Neural cell (in vitro differentiated cells): ENCODE measurements around the gene PMAIP1. TPM values are rescaled to one million over a fixed set of nuclear protein-coding genes. Genes with fewer than 3 reads are reported as not detected.

Source experiments
- H2AFZ ChIP-seq: fragments of 200-600, 300-800 bp; sonication (generic), shearing (Covaris generic); 2 replicates; pipeline ENCODE4 v1.6.0; 2014; ENCODE audit warnings: low read depth, mild to moderate bottlenecking, antibody characterized with exemption, low read length, moderate library complexity
- H3F3A ChIP-seq: fragments of 200-600 bp; shearing (Covaris generic); 2 replicates; pipeline ENCODE4 v1.6.1; 2016; ENCODE audit warnings: mild to moderate bottlenecking, moderate library complexity, mixed read lengths, antibody characterized with exemption, low read length; ENCODE audit not compliant: insufficient read depth, poor library complexity, severe bottlenecking
- H3K27ac ChIP-seq: fragments of 200-600, 300-800 bp; sonication (generic), shearing (Covaris generic); 2 replicates; pipeline ENCODE4 v1.5.1; 2014; ENCODE audit warnings: mild to moderate bottlenecking, low read length, moderate library complexity
- H3K27me3 ChIP-seq: fragments of 300-800, 200-600 bp; sonication (generic), shearing (Covaris generic); 2 replicates; pipeline ENCODE4 v1.6.0; 2014; ENCODE audit warnings: mild to moderate bottlenecking, low read depth, low read length, moderate library complexity; ENCODE audit not compliant: insufficient read depth
- H3K36me3 ChIP-seq: fragments of 300-800, 200-600 bp; sonication (generic), shearing (Covaris generic); 2 replicates; pipeline ENCODE4 v1.5.1; 2014; ENCODE audit warnings: mild to moderate bottlenecking, antibody characterized with exemption, low read length, moderate library complexity; ENCODE audit not compliant: insufficient read depth
- H3K4me2 ChIP-seq: fragments of 300-800, 200-600 bp; sonication (generic), shearing (Covaris generic); 2 replicates; pipeline ENCODE4 v1.6.0; 2014; ENCODE audit warnings: mild to moderate bottlenecking, low read length
- H3K4me3 ChIP-seq: fragments of 300-800, 200-600 bp; sonication (generic), shearing (Covaris generic); 2 replicates; pipeline ENCODE4 v1.5.1; 2014; ENCODE audit warnings: mild to moderate bottlenecking, low read length, moderate library complexity
- H3K79me2 ChIP-seq: fragments of 200-600 bp; shearing (Covaris generic); replicated peaks from 2 replicates; pipeline ENCODE4 v1.6.0; 2014; ENCODE audit warnings: mild to moderate bottlenecking, low read length, moderate library complexity; ENCODE audit not compliant: insufficient read depth
- H3K9ac ChIP-seq: fragments of 300-800, 200-600 bp; sonication (generic), shearing (Covaris generic); 2 replicates; pipeline ENCODE4 v1.6.1; 2016; ENCODE audit warnings: mild to moderate bottlenecking, low read length, mixed read lengths
- H3K9me2 ChIP-seq: fragments of 200-600 bp; shearing (Covaris generic); 2 replicates; pipeline ENCODE4 v1.6.1; 2016; ENCODE audit warnings: mild to moderate bottlenecking, low read length, mixed read lengths; ENCODE audit not compliant: insufficient read depth
- H3K9me3 ChIP-seq: fragments of 200-600, 300-800 bp; sonication (generic), shearing (Covaris generic); 2 replicates; pipeline ENCODE4 v1.6.1; 2016; ENCODE audit warnings: mild to moderate bottlenecking, mixed run types, low read length, moderate library complexity, mixed read lengths
- H4K20me1 ChIP-seq: fragments of 200-600 bp; shearing (Covaris generic); 2 replicates; pipeline ENCODE4 v1.6.1; 2016; ENCODE audit warnings: mild to moderate bottlenecking, mixed run types; ENCODE audit not compliant: insufficient read depth
- EP300 ChIP-seq: fragments of 450-650 bp; conservative IDR thresholded peaks from 2 replicates; pipeline ENCODE4 v1.6.1; 2014; ENCODE audit warnings: antibody characterized with exemption, mild to moderate bottlenecking, moderate library complexity; ENCODE audit not compliant: poor library complexity, severe bottlenecking
- EZH2 ChIP-seq: fragments of 200-600, 300-800 bp; shearing (Covaris generic), sonication (generic); IDR thresholded peaks from 2 replicates; pipeline ENCODE4 v1.6.1; 2014; ENCODE audit warnings: antibody characterized with exemption, low read length, borderline replicate concordance, mild to moderate bottlenecking; ENCODE audit not compliant: insufficient read depth, poor library complexity, severe bottlenecking
- MXI1 ChIP-seq: fragments of 450-650 bp; conservative IDR thresholded peaks from 2 replicates; pipeline ENCODE4 v1.6.1; 2014; ENCODE audit warnings: antibody characterized with exemption, mild to moderate bottlenecking; ENCODE audit not compliant: poor library complexity, severe bottlenecking
- POLR2AphosphoS5 ChIP-seq: IDR thresholded peaks from 2 replicates; pipeline ENCODE4 v1.6.1; 2012
- RAD21 ChIP-seq: fragments of 450-650 bp; conservative IDR thresholded peaks from 2 replicates; pipeline ENCODE4 v1.6.1; 2014; ENCODE audit warnings: antibody characterized with exemption, mild to moderate bottlenecking, moderate library complexity
- SMC3 ChIP-seq: fragments of 450-650 bp; conservative IDR thresholded peaks from 2 replicates; pipeline ENCODE4 v1.6.1; 2014; ENCODE audit warnings: antibody characterized with exemption, mild to moderate bottlenecking, moderate library complexity; ENCODE audit not compliant: poor library complexity
- TAF1 ChIP-seq: IDR thresholded peaks from 2 replicates; pipeline ENCODE4 v1.6.1; 2012; ENCODE audit warnings: low read depth
- polyA plus RNA-seq: library from polyadenylated mRNA; depleted of rRNA; stranded (reverse); fragments of >200 nt; gene quantifications from 2 replicates; pipeline ENCODE4 v1.2.3, GENCODE V29; 2014
- TF ChIP-seq, protein P1 (sequence below): fragments of 450-650 bp; IDR thresholded peaks from 2 replicates; pipeline ENCODE4 v1.5.1; 2014; ENCODE audit warnings: antibody characterized with exemption, mild to moderate bottlenecking, moderate library complexity; ENCODE audit not compliant: poor library complexity, severe bottlenecking
- TF ChIP-seq, protein P2 (sequence below): IDR thresholded peaks from 2 replicates; pipeline ENCODE4 v1.6.1; 2012; ENCODE audit warnings: borderline replicate concordance

The PMAIP1 gene
- polyA plus RNA-seq, 1 donor from 2014 or later, result 2.4 TPM

DNA sequence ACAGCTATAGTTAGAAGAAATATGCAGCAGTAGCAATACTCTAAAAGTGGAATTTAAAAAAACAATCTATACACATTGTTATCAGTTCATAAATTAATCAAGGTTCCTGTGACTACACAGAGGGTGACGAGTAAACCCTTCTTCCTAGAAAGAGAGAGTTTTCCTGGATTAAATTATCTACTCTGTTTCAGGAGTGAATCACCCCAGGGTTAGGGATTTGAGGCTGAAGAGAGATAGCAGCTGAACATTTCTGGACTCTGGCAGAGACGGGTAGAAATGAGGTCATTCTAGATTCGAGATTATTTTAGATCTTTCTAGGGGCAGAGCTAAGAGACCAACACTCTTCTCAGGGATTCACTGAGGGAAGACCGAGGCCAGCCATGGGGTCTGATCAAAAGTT is 38.8 kb upstream of the PMAIP1 start:
- Histone ChIP-seq H3K4me3 (no peak overlapping the region), H3K9ac (no peak overlapping the region), H3K36me3 (no peaks in the 10 kb centered on the region), H3K79me2 (no peaks in the 10 kb centered on the region), H4K20me1 (no peaks in the 10 kb centered on the region), H3K27ac (no peak overlapping the region), H3K9me3 (no peaks in the 10 kb centered on the region), H2AFZ (no peak overlapping the region), H3K4me2 (no peak overlapping the region), H3K27me3 (no peaks in the 10 kb centered on the region), H3F3A (no peaks in the 10 kb centered on the region), H3K9me2 (no peaks in the 10 kb centered on the region)
- TF ChIP-seq, protein P1, sequence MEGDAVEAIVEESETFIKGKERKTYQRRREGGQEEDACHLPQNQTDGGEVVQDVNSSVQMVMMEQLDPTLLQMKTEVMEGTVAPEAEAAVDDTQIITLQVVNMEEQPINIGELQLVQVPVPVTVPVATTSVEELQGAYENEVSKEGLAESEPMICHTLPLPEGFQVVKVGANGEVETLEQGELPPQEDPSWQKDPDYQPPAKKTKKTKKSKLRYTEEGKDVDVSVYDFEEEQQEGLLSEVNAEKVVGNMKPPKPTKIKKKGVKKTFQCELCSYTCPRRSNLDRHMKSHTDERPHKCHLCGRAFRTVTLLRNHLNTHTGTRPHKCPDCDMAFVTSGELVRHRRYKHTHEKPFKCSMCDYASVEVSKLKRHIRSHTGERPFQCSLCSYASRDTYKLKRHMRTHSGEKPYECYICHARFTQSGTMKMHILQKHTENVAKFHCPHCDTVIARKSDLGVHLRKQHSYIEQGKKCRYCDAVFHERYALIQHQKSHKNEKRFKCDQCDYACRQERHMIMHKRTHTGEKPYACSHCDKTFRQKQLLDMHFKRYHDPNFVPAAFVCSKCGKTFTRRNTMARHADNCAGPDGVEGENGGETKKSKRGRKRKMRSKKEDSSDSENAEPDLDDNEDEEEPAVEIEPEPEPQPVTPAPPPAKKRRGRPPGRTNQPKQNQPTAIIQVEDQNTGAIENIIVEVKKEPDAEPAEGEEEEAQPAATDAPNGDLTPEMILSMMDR, result no peak
- TF ChIP-seq MXI1, result no peak
- TF ChIP-seq TAF1, result no peak
- TF ChIP-seq EP300, result no peak
- TF ChIP-seq EZH2, result no peak
- TF ChIP-seq RAD21, result no peak
- TF ChIP-seq SMC3, result no peak
- no peak for TF ChIP-seq POLR2AphosphoS5
- TF ChIP-seq, protein P2, sequence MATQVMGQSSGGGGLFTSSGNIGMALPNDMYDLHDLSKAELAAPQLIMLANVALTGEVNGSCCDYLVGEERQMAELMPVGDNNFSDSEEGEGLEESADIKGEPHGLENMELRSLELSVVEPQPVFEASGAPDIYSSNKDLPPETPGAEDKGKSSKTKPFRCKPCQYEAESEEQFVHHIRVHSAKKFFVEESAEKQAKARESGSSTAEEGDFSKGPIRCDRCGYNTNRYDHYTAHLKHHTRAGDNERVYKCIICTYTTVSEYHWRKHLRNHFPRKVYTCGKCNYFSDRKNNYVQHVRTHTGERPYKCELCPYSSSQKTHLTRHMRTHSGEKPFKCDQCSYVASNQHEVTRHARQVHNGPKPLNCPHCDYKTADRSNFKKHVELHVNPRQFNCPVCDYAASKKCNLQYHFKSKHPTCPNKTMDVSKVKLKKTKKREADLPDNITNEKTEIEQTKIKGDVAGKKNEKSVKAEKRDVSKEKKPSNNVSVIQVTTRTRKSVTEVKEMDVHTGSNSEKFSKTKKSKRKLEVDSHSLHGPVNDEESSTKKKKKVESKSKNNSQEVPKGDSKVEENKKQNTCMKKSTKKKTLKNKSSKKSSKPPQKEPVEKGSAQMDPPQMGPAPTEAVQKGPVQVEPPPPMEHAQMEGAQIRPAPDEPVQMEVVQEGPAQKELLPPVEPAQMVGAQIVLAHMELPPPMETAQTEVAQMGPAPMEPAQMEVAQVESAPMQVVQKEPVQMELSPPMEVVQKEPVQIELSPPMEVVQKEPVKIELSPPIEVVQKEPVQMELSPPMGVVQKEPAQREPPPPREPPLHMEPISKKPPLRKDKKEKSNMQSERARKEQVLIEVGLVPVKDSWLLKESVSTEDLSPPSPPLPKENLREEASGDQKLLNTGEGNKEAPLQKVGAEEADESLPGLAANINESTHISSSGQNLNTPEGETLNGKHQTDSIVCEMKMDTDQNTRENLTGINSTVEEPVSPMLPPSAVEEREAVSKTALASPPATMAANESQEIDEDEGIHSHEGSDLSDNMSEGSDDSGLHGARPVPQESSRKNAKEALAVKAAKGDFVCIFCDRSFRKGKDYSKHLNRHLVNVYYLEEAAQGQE, result no peak

DNA sequence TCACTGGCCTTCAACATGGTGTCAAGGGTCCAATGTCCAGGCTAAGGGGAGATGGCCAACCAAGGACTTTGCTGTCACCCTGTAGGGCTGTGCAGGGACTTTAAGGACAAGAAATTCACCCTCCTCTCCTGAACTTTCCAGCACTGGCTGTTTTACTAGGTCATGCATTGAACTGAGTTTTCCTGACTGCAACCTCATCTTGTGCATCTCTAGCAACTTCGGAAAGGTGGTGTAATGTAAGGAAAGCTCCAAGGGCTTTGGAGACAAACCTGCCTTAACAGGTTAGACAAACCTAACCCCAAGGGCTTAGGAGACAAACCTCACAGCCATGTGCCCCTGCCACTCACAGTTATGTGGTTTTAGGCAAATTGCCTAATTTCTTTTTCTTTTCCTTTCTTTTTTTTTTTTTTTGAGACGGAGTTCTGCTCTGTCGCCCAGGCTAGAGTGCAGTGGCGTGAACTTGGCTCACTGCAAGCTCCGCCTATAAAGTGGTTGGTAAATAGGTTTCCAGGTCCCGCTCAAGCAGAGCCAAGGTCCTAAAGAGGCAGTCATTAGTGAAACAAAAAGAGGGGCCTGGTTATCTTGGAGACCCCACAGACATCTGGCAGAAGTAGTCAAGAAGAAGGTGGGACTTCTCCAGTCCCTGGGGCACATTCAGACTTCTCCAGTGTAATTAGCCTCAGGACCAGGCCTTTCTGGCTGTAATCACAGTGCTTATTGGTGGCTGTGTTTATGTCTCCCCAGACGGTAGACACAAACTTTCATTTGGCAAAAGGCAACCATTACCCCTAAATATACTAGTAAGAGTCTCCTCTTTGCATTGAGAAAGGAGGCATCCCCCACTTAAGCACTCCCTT is 37.6 kb upstream of the PMAIP1 start:
- no peaks in the 10 kb centered on the region for H3K9me3 ChIP-seq
- H3K4me2 ChIP-seq, result no peak overlapping the region
- no peak overlapping the region for H3K9ac ChIP-seq
- H3K36me3 ChIP-seq, result no peaks in the 10 kb centered on the region
- TF ChIP-seq MXI1, result no peak
- TF ChIP-seq RAD21, result no peak
- TF ChIP-seq, protein P1, result no peak
- no peak for TF ChIP-seq POLR2AphosphoS5
- TF ChIP-seq EZH2, result no peak
- no peak for TF ChIP-seq EP300
- H3K9me2 ChIP-seq, result no peaks in the 10 kb centered on the region
- no peaks in the 10 kb centered on the region for H3K79me2 ChIP-seq
- no peaks in the 10 kb centered on the region for H3F3A ChIP-seq
- no peaks in the 10 kb centered on the region for H4K20me1 ChIP-seq
- no peak overlapping the region for H3K4me3 ChIP-seq
- no peaks in the 10 kb centered on the region for H3K27me3 ChIP-seq
- no peak overlapping the region for H3K27ac ChIP-seq
- H2AFZ ChIP-seq, result no peak overlapping the region
